ENCODE data around the gene NPAS2.

The NPAS2 gene

GRCh38 chr2:100793982-100794381, 26.0 kb upstream of the NPAS2 start:
- no peak for DNase-seq (ENCODE audit: low read depth, low spot score)

- no peak for DNase-seq (ENCODE audit: low read depth, low spot score)
Observed at GRCh38 chr2:100796499-100797100, 23.3 kb upstream of the NPAS2 start.

- no peak for DNase-seq (ENCODE audit: low read depth, low spot score)
Observed at GRCh38 chr2:100799686-100800085, 20.3 kb upstream of the NPAS2 start.

- DNase-seq (ENCODE audit: low read depth, low spot score) = peak; percentile 39
Observed at GRCh38 chr2:100800915-100801314, 19.0 kb upstream of the NPAS2 start.

GRCh38 chr2:100801402-100801801, 18.5 kb upstream of the NPAS2 start:
- DNase-seq (ENCODE audit: low read depth, low spot score) = peak; percentile 76

GRCh38 chr2:100802066-100802465, 17.9 kb upstream of the NPAS2 start:
- peak; percentile 89 for DNase-seq (ENCODE audit: low read depth, low spot score)

- DNase-seq (ENCODE audit: low read depth, low spot score) = no peak
Observed at GRCh38 chr2:100803334-100803733, 16.6 kb upstream of the NPAS2 start.

- no peak for DNase-seq (ENCODE audit: low read depth, low spot score)
Observed at GRCh38 chr2:100806550-100806949, 13.4 kb upstream of the NPAS2 start.

GRCh38 chr2:100807707-100808106, 12.2 kb upstream of the NPAS2 start:
- DNase-seq (ENCODE audit: low read depth, low spot score) = no peak

GRCh38 chr2:100808582-100808981, 11.4 kb upstream of the NPAS2 start:
- no peak for DNase-seq (ENCODE audit: low read depth, low spot score)

GRCh38 chr2:100809506-100809905, 10.4 kb upstream of the NPAS2 start:
- no peak for DNase-seq (ENCODE audit: low read depth, low spot score)

- DNase-seq (ENCODE audit: low read depth, low spot score) = no peak
Observed at GRCh38 chr2:100810603-100811145, 9.3 kb upstream of the NPAS2 start.

GRCh38 chr2:100812116-100812515, 7.8 kb upstream of the NPAS2 start:
- no peak for DNase-seq (ENCODE audit: low read depth, low spot score)

- no peak for DNase-seq (ENCODE audit: low read depth, low spot score)
Observed at GRCh38 chr2:100812573-100812972, 7.4 kb upstream of the NPAS2 start.

GRCh38 chr2:100813527-100813926, 6.4 kb upstream of the NPAS2 start:
- DNase-seq (ENCODE audit: low read depth, low spot score) = no peak

- no peak for DNase-seq (ENCODE audit: low read depth, low spot score)
Observed at GRCh38 chr2:100814043-100814442, 5.9 kb upstream of the NPAS2 start.

GRCh38 chr2:100814453-100814852, 5.5 kb upstream of the NPAS2 start:
- DNase-seq (ENCODE audit: low read depth, low spot score) = no peak

- no peak for DNase-seq (ENCODE audit: low read depth, low spot score)
Observed at GRCh38 chr2:100817388-100817985, 2.5 kb upstream of the NPAS2 start.

GRCh38 chr2:100818003-100818605, 1.8 kb upstream of the NPAS2 start:
- DNase-seq (ENCODE audit: low read depth, low spot score) = peak; percentile 22

- DNase-seq (ENCODE audit: low read depth, low spot score) = peak; percentile 82
Observed at GRCh38 chr2:100818606-100819369, 1.2 kb upstream of the NPAS2 start.

- no peak for DNase-seq (ENCODE audit: low read depth, low spot score)
Observed at GRCh38 chr2:100820273-100820522, 259 bp downstream of the NPAS2 start.

- DNase-seq (ENCODE audit: low read depth, low spot score) = peak; percentile 36
Observed at GRCh38 chr2:100820523-100821254, 750 bp downstream of the NPAS2 start.
